ENCODE results near the gene CLDN1. TPM values are rescaled to one million over a fixed set of nuclear protein-coding genes. Genes with fewer than 3 reads are reported as not detected.

CLDN1 gene
- total and polyA plus RNA-seq, 2 of the 13 experiments (the other 11 are each of a cell fraction or from before 2014, with no cell fraction given): 42.7 to 51.6 TPM

DNA sequence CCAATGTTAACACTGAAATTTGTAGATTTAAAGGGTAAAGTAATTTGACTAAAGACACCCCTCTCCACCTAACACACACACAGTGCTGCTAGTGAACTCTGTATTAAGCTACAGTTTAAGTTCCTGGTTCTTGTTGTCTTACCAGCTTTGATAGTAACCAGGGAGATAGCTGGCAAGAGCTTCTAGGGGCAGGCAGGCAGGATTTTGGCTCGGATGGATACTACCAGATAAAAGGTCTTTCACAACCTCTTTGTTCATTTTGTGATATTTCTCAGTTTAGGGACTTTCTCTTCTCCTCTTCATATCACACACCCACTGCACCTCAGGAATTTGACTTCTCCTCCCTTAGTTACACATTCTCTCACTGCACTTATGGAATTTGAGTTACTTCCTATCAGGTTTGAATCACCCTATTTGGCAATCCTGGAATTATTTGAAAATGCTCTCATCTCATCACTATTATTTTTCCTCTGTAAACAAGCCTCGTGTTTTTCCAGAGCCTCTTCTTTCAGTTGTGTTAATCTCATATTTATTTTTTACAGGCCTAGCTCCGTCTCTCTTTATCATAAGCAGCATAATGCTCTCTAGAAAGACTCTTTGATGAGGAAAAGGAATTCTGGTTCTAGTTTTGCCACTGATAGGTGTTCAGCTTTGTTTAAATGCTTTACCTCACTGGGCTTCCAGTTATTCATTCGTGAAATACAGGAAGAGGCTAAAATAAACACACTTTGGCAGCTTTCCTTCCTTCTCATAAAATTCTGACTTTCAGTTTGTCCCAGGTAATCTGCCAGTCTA is 23.0 kb upstream of the CLDN1 start (continued):
- no peak for TF ChIP-seq ZNF703 (CRISPR knock-in tag; IDR thresholded peaks at IDR 0.05; ENCODE audit: borderline replicate concordance)
- no peak for TF ChIP-seq BHLHE40 (IDR thresholded peaks at IDR 0.05; ENCODE audit: low read length)
- peak; percentile 53; the same call in 1 of the 2 replicates for TF ChIP-seq KDM6A (CRISPR knock-in tag; IDR thresholded peaks at IDR 0.05; ENCODE audit: low read depth)
- no peak for TF ChIP-seq CBX5 (CRISPR knock-in tag; IDR thresholded peaks at IDR 0.05; ENCODE audit: borderline replicate concordance)
- 0 out of 2 replicates have a peak, but pooled peaks have one; percentile 22 for TF ChIP-seq FOXK1 (CRISPR knock-in tag; IDR thresholded peaks at IDR 0.05; ENCODE audit: borderline replicate concordance, low read depth)
- no peak for TF ChIP-seq FOXC1 (CRISPR knock-in tag; IDR thresholded peaks at IDR 0.05; ENCODE audit: borderline replicate concordance)
- TF ChIP-seq, protein P1, sequence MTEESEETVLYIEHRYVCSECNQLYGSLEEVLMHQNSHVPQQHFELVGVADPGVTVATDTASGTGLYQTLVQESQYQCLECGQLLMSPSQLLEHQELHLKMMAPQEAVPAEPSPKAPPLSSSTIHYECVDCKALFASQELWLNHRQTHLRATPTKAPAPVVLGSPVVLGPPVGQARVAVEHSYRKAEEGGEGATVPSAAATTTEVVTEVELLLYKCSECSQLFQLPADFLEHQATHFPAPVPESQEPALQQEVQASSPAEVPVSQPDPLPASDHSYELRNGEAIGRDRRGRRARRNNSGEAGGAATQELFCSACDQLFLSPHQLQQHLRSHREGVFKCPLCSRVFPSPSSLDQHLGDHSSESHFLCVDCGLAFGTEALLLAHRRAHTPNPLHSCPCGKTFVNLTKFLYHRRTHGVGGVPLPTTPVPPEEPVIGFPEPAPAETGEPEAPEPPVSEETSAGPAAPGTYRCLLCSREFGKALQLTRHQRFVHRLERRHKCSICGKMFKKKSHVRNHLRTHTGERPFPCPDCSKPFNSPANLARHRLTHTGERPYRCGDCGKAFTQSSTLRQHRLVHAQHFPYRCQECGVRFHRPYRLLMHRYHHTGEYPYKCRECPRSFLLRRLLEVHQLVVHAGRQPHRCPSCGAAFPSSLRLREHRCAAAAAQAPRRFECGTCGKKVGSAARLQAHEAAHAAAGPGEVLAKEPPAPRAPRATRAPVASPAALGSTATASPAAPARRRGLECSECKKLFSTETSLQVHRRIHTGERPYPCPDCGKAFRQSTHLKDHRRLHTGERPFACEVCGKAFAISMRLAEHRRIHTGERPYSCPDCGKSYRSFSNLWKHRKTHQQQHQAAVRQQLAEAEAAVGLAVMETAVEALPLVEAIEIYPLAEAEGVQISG (CRISPR knock-in tag; IDR thresholded peaks at IDR 0.05): no peak
- TF ChIP-seq, protein P2, sequence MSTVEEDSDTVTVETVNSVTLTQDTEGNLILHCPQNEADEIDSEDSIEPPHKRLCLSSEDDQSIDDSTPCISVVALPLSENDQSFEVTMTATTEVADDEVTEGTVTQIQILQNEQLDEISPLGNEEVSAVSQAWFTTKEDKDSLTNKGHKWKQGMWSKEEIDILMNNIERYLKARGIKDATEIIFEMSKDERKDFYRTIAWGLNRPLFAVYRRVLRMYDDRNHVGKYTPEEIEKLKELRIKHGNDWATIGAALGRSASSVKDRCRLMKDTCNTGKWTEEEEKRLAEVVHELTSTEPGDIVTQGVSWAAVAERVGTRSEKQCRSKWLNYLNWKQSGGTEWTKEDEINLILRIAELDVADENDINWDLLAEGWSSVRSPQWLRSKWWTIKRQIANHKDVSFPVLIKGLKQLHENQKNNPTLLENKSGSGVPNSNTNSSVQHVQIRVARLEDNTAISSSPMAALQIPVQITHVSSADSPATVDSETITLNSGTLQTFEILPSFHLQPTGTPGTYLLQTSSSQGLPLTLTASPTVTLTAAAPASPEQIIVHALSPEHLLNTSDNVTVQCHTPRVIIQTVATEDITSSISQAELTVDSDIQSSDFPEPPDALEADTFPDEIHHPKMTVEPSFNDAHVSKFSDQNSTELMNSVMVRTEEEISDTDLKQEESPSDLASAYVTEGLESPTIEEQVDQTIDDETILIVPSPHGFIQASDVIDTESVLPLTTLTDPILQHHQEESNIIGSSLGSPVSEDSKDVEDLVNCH (CRISPR knock-in tag; IDR thresholded peaks at IDR 0.05): no peak
- no peak for TF ChIP-seq PRMT3 (CRISPR knock-in tag; IDR thresholded peaks at IDR 0.05; ENCODE audit: borderline replicate concordance, low read depth)
- TF ChIP-seq, protein P3, sequence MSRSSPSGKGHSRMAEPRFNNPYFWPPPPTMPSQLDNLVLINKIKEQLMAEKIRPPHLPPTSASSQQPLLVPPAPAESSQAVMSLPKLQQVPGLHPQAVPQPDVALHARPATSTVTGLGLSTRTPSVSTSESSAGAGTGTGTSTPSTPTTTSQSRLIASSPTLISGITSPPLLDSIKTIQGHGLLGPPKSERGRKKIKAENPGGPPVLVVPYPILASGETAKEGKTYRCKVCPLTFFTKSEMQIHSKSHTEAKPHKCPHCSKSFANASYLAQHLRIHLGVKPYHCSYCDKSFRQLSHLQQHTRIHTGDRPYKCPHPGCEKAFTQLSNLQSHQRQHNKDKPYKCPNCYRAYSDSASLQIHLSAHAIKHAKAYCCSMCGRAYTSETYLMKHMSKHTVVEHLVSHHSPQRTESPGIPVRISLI (CRISPR knock-in tag; IDR thresholded peaks at IDR 0.05; ENCODE audit: borderline replicate concordance): no peak
- no peak for TF ChIP-seq ZXDC (CRISPR knock-in tag; IDR thresholded peaks at IDR 0.05)
- no peak for TF ChIP-seq TFAP4 (IDR thresholded peaks at IDR 0.05; ENCODE audit: borderline replicate concordance, low read depth)
- TF ChIP-seq ZKSCAN1 (IDR thresholded peaks at IDR 0.05; ENCODE audit: low read length): no peak
- TF ChIP-seq RNF2 (conservative IDR thresholded peaks at IDR 0.05; ENCODE audit: low read depth): no peak
- no peak for TF ChIP-seq DMAP1 (CRISPR knock-in tag; IDR thresholded peaks at IDR 0.05)
- TF ChIP-seq ARID2 (CRISPR knock-in tag; IDR thresholded peaks at IDR 0.05; ENCODE audit: borderline replicate concordance): no peak
- peak; percentile 26; the same call in 1 of the 2 replicates for TF ChIP-seq ZMYM4 (CRISPR knock-in tag; IDR thresholded peaks at IDR 0.05)
- no peak for TF ChIP-seq KAT2B (IDR thresholded peaks at IDR 0.05; ENCODE audit: borderline replicate concordance, low read depth, low read length)
- TF ChIP-seq FOSL2 (CRISPR knock-in tag; IDR thresholded peaks at IDR 0.05): peak; percentile 64
- no peak for TF ChIP-seq ZNF768 (CRISPR knock-in tag; IDR thresholded peaks at IDR 0.05)
